GM12878 (cell line): ENCODE measurements around the gene LAMA2. TPM values are rescaled to one million over a fixed set of nuclear protein-coding genes. Genes with fewer than 3 reads are reported as not detected.

Source experiments
- ATAC-seq: fragments of 200-7000 bp; cut with Tn5 transposase; 3 replicates; pipeline ENCODE4 v1.9.1; 2020; ENCODE audit warnings: mild to moderate bottlenecking, moderate library complexity
- BruUV-seq: library from RNA; stranded (reverse); fragments of 400-500 nt; replicated peaks from 2 replicates; lab custom pipeline; 2021; lab: Mats Ljungman, UMichigan
- CTCF ChIA-PET: fragments of 300-600 bp; sonication (Branson Sonifier 250); formaldehyde crosslinking; extraction: SDS; loops from one replicate; lab custom pipeline; 2021; ENCODE audit warnings: inconsistent platforms; lab: Yijun Ruan, JAX
- POLR2A ChIA-PET: fragments of 350-600 bp; formaldehyde crosslinking; extraction: SDS; loops from one replicate; lab custom pipeline; 2021; ENCODE audit warnings: inconsistent platforms; lab: Charles Lee
- RAD21 ChIA-PET: fragments of 300-600 bp; sonication (Branson Sonifier 250); formaldehyde crosslinking; loops from one replicate; lab custom pipeline; 2023; ENCODE audit warnings: antibody characterized with exemption; ENCODE audit not compliant: unreplicated experiment; lab: Charles Lee
- SMC1A ChIA-PET: fragments of 300-600 bp; sonication (Branson Sonifier 250); formaldehyde crosslinking; loops from one replicate; lab custom pipeline; 2023; ENCODE audit not compliant: unreplicated experiment, uncharacterized antibody; lab: Charles Lee
- DNase-seq: peaks from one replicate; pipeline ENCODE4 v3.0.0-alpha.2; 2011; ENCODE audit warnings: low read depth, low spot score
- FAIRE-seq: peaks from 3 replicates; lab custom pipeline; 2011; peaks lifted over from hg19 to GRCh38; lab: Jason Lieb, UNC
- H2AFZ ChIP-seq: 2 replicates; pipeline ENCODE4 v1.6.0; 2011; ENCODE audit warnings: low read depth, low read length, control low read depth; ENCODE audit not compliant: control insufficient read depth
- H3K27ac ChIP-seq: 2 replicates; pipeline ENCODE4 v1.5.1; 2011; ENCODE audit warnings: control low read depth; ENCODE audit not compliant: control insufficient read depth, insufficient read depth
- H3K27me3 ChIP-seq, 2 experiments: replicated peaks in 1 of 2; 2 replicates each; pipeline versions ENCODE4 v1.6.0 to v1.6.1; 2011; ENCODE audit warnings: low read length in 1 of 2; ENCODE audit not compliant: control insufficient read depth in 2 of 2, insufficient read depth in 2 of 2
- H3K36me3 ChIP-seq, 2 experiments: 2 replicates each; pipeline ENCODE4 v1.5.1; 2011; ENCODE audit warnings: low read length in 1 of 2; ENCODE audit not compliant: control insufficient read depth in 2 of 2, insufficient read depth in 2 of 2
- H3K4me1 ChIP-seq: 2 replicates; pipeline ENCODE4 v1.6.1; 2011; ENCODE audit warnings: mild to moderate bottlenecking, low read length, moderate library complexity, mixed read lengths; ENCODE audit not compliant: control insufficient read depth, insufficient read depth
- H3K4me2 ChIP-seq: 2 replicates; pipeline ENCODE4 v1.6.0; 2011; ENCODE audit warnings: control low read depth; ENCODE audit not compliant: control insufficient read depth, insufficient read depth
- H3K4me3 ChIP-seq: fragments of 200-600 bp; sonication (generic); 2 replicates; pipeline ENCODE4 v1.5.1; 2016
- H3K79me2 ChIP-seq: 2 replicates; pipeline ENCODE4 v1.6.0; 2011; ENCODE audit warnings: low read length; ENCODE audit not compliant: control insufficient read depth, insufficient read depth
- H3K9ac ChIP-seq: 2 replicates; pipeline ENCODE4 v1.8.0; 2011; ENCODE audit warnings: low read length, control low read depth, mixed read lengths; ENCODE audit not compliant: control insufficient read depth, insufficient read depth
- H3K9me3 ChIP-seq: replicated peaks from 3 replicates; pipeline ENCODE4 v1.5.1; 2011; ENCODE audit warnings: mild to moderate bottlenecking, low read length; ENCODE audit not compliant: control insufficient read depth, insufficient read depth
- H4K20me1 ChIP-seq: 2 replicates; pipeline ENCODE4 v1.6.0; 2011; ENCODE audit not compliant: control insufficient read depth, insufficient read depth
- CREM ChIP-seq: IDR thresholded peaks from 2 replicates; pipeline ENCODE4 v1.6.1; 2014; ENCODE audit warnings: antibody characterized with exemption, low read depth
- IKZF2 ChIP-seq, 2 experiments: fragments of 450-650 bp; IDR thresholded peaks; 2 replicates each; pipeline ENCODE4 v1.6.1; 2017; ENCODE audit warnings: mild to moderate bottlenecking in 2 of 2, moderate library complexity in 2 of 2
- JUND ChIP-seq: IDR thresholded peaks from 2 replicates; pipeline ENCODE4 v1.6.1; 2012; ENCODE audit warnings: low read depth, mild to moderate bottlenecking, low read length, improper control_type of control experiment, moderate library complexity
- NR2C2 ChIP-seq: IDR thresholded peaks from 2 replicates; pipeline ENCODE4 v1.6.1; 2011; ENCODE audit warnings: borderline replicate concordance, low read depth; ENCODE audit not compliant: control insufficient read depth, insufficient read length
- PAX8 ChIP-seq: fragments of 450-650 bp; IDR thresholded peaks from 2 replicates; pipeline ENCODE4 v1.6.1; 2017; ENCODE audit warnings: mild to moderate bottlenecking, moderate library complexity
- RCOR1 ChIP-seq: conservative IDR thresholded peaks from 2 replicates; pipeline ENCODE4 v1.6.1; 2012; ENCODE audit warnings: low read depth, low read length, improper control_type of control experiment
- SP1 ChIP-seq: IDR thresholded peaks from one replicate; pipeline ENCODE4 v1.6.1; 2011; ENCODE audit warnings: low read depth, low read length
- TBL1XR1 ChIP-seq: IDR thresholded peaks from 2 replicates; pipeline ENCODE4 v1.6.1; 2012; ENCODE audit warnings: low read depth, low read length, improper control_type of control experiment
- WGBS: methylation state at CpG from one replicate; pipeline ENCODE4 v1.1.6; 2016; ENCODE audit warnings: low lambda C conversion rate; ENCODE audit not compliant: insufficient replicate concordance, insufficient coverage; ENCODE audit errors: missing lambda C conversion rate; 5-methylcytosine and 5-hydroxymethylcytosine counted together
- in situ Hi-C: fragments of 300-500 bp; cut with MboI; formaldehyde crosslinking; loops from 9 replicates; pipeline ENCODE4 v1.14.3; 2018; ENCODE audit warnings: mixed read lengths
- intact Hi-C: fragments of 100-400 bp; cut with micrococcal nuclease; formaldehyde crosslinking; loops from one replicate; pipeline ENCODE4 v1.14.2; 2022; ENCODE audit not compliant: unreplicated experiment
- polyA plus RNA-seq, 11 experiments: library from polyadenylated mRNA; depleted of rRNA in 4 of 11; unstranded in 6 of 11; stranded (reverse) in 5 of 11; fragments of >200 nt; fragmentation: Nextera tagmentation in 4 of 11; fragmentation: Illumina TruSeq in 1 of 11; extraction: Ambion mirVana in 4 of 11; extraction: Trizol in 1 of 11; gene quantifications; 1 replicate in 1 of 11; 2 replicates in 10 of 11; pipeline versions ENCODE4 v1.2.1 to v1.2.3, GENCODE V29; 2011 to 2016; ENCODE audit warnings: inconsistent platforms in 2 of 11, missing spikeins in 2 of 11, low read depth in 1 of 11
- total RNA-seq, 4 experiments: library from RNA; depleted of rRNA in 3 of 4; stranded (reverse); fragments of >200 nt in 3 of 4; fragmentation: Illumina TruSeq in 1 of 4; extraction: Trizol in 1 of 4; gene quantifications; 2 replicates each; pipeline versions ENCODE4 v1.2.1 to v1.2.3, GENCODE V29; 2013 to 2021
- TF ChIP-seq, protein P1 (sequence below): fragments of 450-650 bp; IDR thresholded peaks from 2 replicates; pipeline ENCODE4 v1.6.1; 2016; ENCODE audit warnings: mild to moderate bottlenecking

The LAMA2 gene
- total and polyA plus RNA-seq, 10 of the 15 experiments (the other 5 are each of a cell fraction or from before 2014, with no cell fraction given), result 0.04 to 2.0 (median 0.37) TPM; not detected in 1

DNA sequence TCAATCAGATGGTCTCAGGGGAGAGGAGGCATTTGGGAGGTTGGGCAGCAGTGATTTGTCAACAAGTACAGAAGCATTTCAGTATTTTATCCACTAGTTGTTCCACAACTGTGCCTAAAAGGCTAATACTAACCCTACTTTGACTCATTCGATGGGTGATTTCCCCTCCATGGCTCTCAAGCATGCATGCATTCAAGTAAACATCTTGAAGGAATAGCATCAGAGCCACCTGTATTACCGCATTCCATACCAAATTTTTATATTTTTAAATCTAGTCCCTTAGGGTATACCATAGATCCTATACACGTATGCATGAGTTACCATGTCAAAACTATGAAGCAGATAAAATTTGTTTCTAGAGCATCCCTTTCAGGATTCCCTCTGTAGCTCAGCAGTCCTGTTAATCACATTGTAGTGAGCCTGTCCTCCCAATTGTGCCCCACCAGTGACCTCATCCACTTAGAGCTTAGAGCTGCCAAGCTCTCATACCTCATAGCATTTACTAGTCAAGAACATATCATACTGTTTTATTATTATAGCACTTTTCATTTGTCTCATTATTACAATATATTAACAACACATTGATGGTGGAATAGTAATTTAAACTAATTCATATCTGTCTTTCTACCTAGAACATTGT lies 213.8 kb downstream of the LAMA2 start:
- ChIA-PET POLR2A (no interaction called here), SMC1A (no interaction called here), RAD21 (no interaction called here), CTCF (no interaction called here)
- H3K4me2 ChIP-seq, result no peak overlapping the region
- no peak overlapping the region for H2AFZ ChIP-seq
- intact Hi-C loops (no loop called here), in situ Hi-C loops (no loop called here)
- no peak overlapping the region for H3K4me3 ChIP-seq
- H3K36me3 ChIP-seq, result no peaks in the 10 kb centered on the region
- FAIRE-seq (no peak), DNase-seq (no peak), ATAC-seq (no peak)
- no peaks in the 10 kb centered on the region for H4K20me1 ChIP-seq
- no peaks in the 10 kb centered on the region for H3K9me3 ChIP-seq
- no peak overlapping the region for H3K9ac ChIP-seq
- WGBS, result 12% methylated on average over 3 of the region's 3 CpGs
- H3K27me3 ChIP-seq, result no peaks in the 10 kb centered on the region
- H3K79me2 ChIP-seq, result no peaks in the 10 kb centered on the region
- BruUV-seq, result no TSS peak
- H3K4me1 ChIP-seq, result no peaks in the 10 kb centered on the region
- no peak for TF ChIP-seq IKZF2 (IDR thresholded peaks at IDR 0.05)
- TF ChIP-seq, protein P1, sequence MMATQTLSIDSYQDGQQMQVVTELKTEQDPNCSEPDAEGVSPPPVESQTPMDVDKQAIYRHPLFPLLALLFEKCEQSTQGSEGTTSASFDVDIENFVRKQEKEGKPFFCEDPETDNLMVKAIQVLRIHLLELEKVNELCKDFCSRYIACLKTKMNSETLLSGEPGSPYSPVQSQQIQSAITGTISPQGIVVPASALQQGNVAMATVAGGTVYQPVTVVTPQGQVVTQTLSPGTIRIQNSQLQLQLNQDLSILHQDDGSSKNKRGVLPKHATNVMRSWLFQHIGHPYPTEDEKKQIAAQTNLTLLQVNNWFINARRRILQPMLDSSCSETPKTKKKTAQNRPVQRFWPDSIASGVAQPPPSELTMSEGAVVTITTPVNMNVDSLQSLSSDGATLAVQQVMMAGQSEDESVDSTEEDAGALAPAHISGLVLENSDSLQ, result no peak
- TF ChIP-seq TBL1XR1, result no peak
- no peak for TF ChIP-seq SP1
- no peak for TF ChIP-seq CREM
- no peak for TF ChIP-seq JUND
- no peak for TF ChIP-seq PAX8
- no peak for TF ChIP-seq RCOR1
- no peak for TF ChIP-seq NR2C2
- H3K27ac ChIP-seq, result no peak overlapping the region
